HG02870 (cell line): ENCODE data around the gene GPR137C.

Experiments
- ATAC-seq: cut with Tn5 transposase; IDR thresholded peaks from one replicate; pipeline ENCODE4 v1.9.1; 2021; ENCODE audit warnings: mild to moderate bottlenecking, moderate library complexity; ENCODE audit not compliant: unreplicated experiment

The GPR137C gene, protein sequence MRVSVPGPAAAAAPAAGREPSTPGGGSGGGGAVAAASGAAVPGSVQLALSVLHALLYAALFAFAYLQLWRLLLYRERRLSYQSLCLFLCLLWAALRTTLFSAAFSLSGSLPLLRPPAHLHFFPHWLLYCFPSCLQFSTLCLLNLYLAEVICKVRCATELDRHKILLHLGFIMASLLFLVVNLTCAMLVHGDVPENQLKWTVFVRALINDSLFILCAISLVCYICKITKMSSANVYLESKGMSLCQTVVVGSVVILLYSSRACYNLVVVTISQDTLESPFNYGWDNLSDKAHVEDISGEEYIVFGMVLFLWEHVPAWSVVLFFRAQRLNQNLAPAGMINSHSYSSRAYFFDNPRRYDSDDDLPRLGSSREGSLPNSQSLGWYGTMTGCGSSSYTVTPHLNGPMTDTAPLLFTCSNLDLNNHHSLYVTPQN

DNA sequence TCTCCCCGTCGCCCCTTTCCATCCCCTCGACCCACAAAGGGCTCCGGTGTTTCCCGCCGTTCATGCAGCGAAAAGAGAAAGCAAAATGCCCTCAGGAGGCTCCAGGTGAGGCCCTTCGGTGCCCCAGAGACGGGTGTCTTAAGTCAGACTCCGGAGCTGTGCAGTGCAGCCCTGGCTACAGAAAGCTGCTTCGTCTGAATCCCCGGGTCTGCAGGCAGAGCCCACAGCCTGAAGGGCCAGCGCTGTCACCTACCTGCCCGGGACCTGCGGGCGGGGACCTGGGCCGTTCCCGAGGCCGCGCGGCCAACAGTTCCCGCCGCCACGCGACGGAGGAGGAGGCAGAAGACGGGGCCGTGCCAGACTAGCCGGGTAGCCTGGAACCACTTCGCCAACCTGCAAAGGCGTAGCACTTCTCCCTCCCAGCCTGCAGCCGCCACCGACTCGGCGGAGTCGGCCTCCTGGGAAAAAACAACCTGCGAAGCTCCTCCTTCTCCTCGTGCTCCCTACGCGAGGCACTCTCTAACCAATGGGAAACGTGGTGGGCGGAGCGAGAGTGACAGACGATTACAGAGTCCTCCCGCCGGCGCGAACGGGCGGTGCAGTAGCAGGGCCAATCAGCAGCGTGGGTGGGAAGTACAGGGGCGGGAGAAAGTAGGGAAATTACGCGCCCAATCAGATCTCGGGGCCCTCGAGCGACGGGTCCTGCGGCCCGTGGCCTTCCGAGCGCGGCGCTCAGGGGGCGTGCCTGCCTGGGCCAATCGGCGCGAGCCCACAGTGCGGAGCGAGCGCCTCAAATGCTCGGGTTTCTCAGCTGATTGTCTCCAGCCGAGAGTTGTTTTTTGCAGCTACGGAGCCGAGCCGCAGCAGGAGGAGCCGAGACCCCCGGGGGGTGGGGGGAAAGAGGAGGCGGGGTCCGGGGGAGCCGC, at the start of gene GPR137C, which contains the start of gene TXNDC16:
GPR137C (plus strand) TSS at position 774 of the 926 bp plus-strand sequence. CDS start 312 bp downstream, outside the sequence.
TXNDC16 (minus strand) TSS at position 443 of the 926 bp plus-strand sequence. CDS start 8,948 bp downstream, outside the sequence.
- peak; percentile 95 for ATAC-seq

DNA sequence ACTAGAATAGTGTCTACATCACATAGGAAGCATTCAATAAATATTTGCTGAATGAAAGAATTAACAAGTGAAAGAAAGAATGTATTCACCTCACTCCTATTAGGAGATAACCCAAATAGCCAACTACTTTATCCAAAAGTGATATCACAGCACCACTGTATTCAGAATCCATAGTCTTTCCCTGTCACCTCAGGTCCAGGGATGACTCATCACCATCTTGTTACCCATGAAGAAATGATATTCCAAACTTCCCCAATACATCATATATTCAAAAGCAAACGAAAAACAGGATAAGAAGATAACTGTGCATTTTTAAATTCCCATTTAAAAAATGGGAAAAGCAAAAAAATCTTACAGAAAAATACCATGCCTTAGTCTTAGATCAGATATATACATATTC, 39.4 kb upstream of the GPR137C start:
- ATAC-seq: no peak

DNA sequence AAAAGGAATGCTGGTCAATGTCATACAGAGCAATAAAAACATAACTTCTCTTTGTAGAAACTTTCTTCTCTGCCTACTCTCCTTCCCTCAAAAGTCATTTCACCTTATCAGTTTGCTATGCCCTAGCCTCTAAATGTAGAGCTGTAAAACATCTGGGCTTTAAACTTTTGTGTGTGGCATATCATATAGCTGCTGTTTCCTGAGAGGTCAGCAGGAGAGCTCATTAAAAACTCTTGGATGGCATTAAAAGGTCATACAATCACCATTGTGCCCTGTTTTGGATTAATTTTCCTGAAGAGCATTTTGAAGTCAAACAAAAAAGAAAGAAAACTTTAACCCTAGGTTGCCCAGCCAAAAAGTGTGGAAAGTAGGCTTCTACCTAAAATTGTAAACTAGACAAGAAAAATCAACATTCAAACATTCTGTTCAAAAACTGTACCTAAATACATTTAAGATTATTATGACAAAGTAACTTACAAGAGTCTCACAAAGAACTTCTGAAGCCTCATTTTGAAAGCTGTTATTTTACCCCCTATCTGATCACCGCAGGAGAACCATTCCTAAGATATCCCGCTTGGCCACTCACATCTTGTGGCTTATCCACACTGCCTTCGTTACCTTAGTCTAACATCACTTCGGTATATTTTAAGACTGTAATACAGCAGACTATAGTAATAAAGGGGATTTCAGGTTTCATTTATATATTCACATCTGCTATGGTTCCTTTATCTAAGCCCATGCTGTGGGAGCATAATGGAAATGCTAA, 38.4 kb upstream of the GPR137C start:
- no peak for ATAC-seq

DNA sequence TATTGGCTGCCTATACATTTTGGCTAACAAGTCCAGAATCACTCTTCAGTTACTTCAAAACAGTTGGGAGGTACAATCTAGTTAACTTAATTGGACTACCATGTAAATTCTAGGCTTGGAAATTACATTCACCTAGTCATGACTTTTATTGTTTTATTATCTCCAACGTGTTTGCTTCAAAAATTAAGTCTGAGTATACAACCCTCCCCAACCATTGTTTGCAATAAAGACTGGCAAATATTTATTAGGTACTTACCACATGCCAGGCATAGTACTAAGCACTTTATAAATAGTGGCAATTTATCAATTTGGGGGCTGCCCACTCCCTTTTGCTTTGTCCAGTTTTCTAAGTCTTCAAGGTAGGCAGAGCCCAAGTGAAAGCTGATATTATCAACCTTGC, 30.6 kb upstream of the GPR137C start:
- ATAC-seq: no peak

DNA sequence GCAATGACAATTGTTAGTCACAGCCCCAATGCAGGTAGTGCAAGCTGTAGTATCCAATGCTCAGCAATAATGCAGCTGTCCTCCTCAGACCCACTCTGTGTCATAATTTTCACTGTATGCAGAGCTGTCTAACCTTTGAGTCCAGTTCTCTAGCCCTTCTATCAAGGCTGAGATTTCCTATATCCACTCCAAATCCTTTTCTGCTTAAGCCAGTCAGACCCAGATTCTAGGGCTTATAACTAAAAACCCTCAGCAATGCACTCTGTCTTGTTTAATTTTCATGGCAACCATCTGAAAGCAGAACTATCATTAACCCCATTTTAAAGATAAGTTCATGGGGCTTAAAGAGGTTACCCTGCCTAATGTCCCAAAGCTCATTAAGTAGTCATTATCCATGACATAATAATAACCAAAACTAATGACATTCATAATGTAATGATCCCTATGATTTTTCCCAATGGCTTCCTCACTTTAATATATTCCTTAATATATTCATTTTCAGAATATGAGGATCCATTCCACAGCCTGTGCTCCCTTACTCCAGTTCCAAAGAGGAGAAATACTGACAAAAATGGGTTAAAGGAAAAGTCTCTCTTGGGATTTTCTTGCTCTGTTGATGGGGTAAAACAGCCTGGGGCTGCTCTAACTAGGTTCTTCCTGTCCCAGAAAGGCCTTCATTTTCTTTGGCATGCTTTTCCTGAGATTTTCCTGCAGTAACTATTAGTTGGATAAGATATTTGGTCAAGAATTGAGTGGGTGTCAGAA, 29.9 kb upstream of the GPR137C start:
- ATAC-seq: no peak

DNA sequence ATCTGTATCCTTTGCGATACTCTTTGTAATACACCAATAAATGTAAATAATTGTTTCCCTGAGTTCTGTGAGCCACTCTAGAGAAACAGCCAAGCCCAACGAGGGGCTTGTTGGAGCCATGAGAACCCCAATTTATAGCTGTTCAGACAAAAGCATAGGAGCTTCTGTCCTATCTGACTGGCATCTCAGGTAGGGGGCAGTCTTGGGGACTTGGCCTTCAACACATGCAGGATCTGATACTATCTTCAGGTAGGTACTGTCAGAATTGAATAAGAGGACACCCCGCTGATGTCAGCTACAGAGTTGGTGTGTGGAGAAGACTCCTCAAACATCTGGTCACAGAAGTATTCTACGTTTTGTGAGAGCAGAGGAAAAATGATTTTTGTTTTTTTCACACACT, 25.6 kb upstream of the GPR137C start:
- ATAC-seq: no peak

DNA sequence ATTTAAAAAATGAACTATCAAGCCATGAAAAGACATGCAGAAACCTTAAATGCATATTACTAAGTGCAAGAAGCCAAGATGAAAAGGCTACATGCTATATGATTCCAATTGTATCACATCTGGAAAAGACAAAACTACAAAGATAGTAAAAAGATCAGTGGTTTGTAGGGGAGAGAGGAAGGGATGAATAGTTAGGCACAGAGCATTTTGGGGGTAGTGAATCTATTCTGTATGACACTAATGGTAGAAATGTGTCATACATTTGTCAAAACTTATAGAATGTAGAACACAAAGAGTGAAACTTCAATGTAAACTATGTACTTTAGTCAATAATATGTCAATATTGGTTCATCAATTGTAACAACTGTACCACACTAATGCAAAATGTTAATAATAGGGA, 21.2 kb upstream of the GPR137C start:
- no peak for ATAC-seq

DNA sequence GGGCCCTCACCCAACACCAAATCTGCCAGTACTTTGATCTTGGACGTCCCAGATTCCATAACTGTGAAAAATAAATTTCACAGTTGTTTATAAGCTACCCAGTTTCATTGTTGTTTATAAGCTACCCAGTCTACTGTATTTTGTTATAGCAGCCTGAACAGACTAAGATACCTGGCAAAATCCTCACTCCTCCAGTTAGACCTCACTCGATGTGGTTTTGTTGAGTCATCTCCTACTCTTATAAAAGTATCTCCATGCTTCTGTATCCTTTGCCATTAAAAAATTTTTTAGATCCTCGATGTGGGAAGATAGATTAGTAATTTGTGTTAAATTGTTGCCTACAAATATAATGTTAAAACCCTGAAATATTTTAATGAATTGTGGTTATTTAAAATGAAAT, 16.4 kb upstream of the GPR137C start:
- no peak for ATAC-seq

DNA sequence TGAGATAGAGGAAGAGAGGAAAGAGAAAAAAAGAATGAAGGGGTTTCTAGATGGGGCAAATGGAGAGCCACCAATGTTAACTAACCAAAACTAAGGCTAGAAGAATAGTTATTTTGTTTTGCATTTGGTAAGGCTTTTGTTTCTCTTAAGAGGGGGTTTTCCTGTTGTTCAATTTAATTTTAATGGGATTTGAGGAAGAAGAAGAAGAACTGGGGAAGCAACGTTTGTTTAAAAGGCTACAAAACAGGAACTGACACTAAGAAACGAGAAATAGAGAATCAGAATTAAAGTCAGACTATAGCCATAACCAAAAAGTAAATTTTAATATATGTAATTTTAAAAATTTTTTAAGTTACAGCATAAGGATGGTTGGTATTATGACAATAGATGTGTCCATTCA, 14.0 kb upstream of the GPR137C start:
- no peak for ATAC-seq

DNA sequence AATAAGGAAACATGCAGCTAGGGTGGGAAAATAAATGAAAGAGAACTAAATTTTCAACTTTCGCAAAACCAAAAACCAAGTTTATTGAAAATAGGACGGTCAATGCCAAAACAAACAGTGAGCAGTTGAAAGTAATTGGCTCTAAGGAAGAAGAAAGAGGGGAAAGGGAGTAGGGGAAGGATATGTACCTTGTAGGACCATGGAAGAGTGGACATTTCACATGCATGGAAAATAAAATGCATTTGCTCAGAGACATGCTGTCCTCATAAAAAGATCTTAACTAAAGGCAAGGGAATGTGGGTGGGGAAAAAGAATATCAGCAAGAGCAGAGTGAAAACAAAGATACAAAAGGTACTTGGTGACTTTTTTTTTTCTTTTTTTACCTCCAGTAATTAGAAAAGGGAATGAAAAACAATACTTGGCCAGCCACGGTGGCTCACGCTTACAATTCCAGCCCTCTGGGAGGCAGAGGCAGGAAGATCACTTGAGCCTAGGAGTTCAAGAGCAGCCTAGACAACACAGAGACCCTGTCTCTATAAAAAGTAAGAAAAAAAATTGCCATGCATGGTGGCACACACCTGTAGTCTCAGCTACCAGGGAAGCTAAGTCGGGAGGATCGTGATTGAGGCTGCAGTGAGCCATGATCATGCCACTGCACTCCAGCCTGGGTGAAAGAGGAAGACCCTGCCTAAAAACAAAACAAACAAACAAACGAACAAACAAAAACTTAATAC, 6.9 kb upstream of the GPR137C start:
- ATAC-seq: no peak

DNA sequence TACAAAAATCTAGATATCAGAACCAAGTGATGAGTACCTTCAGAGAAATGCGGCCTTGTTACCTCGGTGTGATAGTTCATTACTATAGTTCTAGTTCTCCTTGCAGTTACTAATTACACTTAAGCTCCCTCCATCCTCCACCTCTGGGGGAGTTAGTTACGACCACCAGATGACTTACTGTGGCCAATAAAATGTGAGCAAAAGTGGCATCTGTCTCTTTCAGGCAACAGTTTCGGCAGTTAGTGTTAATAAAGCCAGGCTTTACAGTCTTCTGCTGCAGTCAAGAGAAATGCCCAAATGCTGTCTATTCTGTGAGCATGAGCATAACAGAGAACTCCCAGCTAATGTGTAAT, 6.3 kb upstream of the GPR137C start:
- no peak for ATAC-seq

DNA sequence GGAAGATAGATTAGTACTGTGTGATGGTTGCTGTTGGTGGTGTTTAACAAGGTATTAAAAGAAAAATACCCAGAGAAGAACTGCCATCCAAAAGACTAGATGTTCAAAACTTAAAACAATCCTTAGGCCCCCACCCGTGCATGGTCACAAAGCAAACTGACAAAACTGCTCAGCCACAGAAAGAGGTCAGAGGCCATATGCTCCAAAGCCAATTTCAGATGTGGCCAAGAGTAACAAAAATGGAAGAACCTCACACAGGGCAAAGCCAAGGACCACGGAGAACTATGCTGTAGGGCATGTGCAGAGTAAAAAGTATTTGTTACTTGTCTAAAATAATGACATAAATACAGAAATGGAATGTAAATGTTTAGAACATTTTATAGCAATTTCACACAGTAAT, 5.6 kb upstream of the GPR137C start:
- ATAC-seq: no peak

DNA sequence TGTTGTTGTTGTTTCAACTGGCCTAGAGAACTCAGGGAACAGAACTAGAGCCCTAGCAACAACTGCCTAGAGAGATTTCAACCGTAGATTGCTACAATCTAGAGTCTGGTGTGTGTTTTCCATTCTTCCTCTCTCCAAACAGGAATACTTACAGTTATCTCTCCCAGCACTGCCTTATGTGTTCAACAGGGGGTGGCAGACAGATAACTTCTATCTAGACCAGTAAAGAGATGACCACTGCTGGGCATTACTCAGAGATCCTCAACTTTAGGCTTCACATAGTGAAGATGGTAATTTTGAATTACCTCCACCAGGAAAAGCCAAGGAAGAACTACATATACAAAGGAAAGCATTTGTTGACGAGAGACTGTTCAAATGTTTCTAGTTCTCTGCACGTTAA, 5.1 kb upstream of the GPR137C start:
- ATAC-seq: no peak

DNA sequence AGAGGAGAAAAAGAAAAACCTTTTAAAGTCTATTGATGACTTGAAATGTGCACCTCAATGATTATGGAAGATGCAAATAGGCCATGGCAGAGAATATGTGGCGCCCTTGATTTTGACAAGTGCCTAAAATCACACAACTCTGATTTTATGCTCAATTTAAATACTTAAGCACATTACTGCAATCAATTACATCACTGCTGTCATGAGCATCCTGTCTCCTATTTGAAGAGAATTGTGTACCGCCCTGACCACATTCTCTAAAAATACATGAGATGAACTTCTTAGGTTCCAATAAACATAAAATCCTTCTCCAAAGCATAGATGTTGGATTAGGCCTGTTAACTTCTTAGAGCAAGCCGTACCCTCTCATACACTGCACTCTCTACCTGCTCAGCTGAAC, 2.0 kb upstream of the GPR137C start:
- no peak for ATAC-seq

DNA sequence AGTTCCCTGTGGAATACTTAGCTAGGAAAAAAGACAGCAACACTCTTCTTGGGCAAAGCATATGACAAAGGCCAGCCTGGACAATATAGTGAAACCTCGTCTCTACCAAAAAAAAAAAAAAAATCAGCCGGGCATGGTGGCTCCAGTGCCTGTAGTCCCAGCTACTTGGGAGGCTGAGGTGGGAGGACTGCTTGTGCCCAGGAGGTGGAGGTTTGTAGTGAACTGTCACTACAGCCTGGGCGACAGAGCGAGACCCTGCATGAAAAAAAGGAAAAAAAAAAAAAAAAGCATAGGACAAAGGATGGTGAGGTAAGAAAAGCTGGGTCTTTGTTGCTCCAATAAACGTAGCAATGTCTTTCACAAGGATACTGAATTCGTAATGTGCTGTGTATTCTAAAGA, 1.4 kb upstream of the GPR137C start:
- ATAC-seq: no peak

DNA sequence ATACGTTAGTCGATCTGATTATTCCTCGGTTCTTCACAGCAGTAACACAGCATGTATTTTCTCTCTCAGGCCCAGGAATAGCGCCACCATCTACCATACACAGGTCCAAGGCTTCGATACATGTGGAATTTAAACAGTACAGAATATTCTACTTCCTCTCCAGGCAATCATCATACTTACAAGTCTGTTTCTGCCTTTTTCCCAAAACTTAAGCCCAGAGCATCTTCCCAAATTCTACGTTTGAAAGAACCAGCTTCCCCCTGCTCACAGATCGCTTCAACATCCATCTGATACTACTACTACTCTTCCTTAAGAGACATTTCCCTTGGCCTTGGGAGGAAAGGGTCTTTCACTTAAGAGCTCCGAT, 957 bp upstream of the GPR137C start:
- no peak for ATAC-seq

DNA sequence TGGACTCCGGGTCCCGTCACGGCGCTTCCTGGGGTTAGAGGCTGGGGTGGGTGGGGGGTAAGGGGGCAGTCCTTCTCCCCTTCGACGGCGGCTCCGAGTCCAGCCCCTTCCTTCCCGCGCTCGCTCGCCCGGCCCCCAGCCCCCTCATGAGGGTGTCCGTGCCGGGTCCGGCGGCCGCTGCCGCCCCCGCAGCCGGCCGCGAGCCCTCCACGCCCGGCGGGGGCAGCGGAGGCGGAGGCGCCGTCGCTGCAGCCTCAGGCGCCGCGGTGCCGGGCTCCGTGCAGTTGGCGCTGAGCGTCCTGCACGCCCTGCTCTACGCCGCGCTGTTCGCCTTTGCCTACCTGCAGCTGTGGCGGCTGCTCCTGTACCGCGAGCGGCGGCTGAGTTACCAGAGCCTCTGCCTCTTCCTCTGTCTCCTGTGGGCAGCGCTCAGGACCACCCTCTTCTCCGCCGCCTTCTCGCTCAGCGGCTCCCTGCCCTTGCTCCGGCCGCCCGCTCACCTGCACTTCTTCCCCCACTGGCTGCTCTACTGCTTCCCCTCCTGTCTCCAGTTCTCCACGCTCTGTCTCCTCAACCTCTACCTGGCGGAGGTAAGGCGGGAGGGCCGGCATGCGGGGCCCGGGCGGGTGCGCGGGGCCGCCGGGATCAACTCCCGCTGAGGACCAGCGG, 500 bp downstream of the GPR137C start:
- ATAC-seq: peak; percentile 10

DNA sequence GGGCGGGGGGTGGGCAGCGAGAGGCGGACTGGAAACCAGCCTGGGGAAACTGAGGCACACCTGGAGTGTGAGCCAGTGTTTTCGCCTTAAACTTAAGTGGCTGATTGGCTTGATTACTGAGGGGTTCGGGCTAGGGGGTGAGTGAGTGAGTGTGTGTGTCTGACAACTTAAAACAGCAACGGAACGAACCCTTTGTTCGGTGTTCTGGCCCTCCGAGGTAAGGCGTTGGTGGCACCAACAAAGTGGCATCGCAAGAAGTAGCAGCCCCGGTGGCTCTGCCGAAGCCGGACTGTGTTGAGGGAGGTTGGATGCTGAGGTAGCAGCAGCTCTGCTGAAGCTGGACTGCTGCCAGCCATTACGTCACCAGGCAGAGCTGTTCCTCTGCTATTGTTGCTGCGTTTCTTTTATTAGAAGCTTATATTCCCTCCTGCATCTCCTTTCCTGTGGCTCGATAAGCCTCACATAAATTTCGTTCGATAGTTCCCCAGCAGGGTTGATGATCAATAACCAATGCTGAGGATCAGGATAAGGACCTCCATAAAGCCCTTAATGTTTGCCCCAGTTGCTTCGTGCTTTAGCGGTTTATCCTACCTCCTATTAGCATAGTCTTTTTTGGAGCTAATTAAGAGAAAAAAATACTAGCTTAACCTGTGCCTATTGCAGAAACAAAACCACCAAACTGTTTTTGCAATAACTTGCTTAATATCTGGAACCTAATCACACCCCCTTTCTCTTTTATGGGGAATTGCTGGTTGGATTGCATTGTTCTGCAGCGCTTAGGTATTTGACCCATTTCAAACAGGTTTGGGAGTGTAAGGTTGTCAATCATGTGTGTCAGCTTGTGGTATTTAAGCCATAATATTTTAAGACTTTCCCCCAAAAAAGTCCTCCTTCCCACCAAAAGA, 1.3 kb downstream of the GPR137C start:
- ATAC-seq: no peak
